NCI-H1092 (cell line): ENCODE data around the gene CHTOP.

Experiments used
- DNase-seq: peaks from one replicate; lab custom pipeline; 2025; lab: John Stamatoyannopoulos, UW

CHTOP gene

DNA sequence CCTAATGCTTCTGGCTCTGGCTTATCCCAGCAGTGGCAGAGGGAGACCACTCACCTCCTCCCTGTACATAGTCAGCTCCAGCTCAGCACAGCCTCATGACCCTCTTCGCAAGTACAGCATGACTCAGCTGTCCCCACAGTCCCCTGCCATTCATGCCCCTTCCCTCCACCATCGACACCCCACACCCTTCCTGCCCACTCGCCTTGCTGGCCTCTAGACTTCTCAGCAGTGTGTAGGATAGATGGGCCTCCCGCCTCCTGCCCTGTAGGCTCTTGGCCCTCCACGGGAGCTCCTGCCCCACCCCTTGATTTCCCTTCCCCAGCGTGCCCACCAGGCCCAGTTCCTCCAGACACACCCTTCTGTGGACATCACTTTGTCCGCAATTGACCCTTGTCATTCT is 54.4 kb downstream of the CHTOP start:
- DNase-seq, result no peak

DNA sequence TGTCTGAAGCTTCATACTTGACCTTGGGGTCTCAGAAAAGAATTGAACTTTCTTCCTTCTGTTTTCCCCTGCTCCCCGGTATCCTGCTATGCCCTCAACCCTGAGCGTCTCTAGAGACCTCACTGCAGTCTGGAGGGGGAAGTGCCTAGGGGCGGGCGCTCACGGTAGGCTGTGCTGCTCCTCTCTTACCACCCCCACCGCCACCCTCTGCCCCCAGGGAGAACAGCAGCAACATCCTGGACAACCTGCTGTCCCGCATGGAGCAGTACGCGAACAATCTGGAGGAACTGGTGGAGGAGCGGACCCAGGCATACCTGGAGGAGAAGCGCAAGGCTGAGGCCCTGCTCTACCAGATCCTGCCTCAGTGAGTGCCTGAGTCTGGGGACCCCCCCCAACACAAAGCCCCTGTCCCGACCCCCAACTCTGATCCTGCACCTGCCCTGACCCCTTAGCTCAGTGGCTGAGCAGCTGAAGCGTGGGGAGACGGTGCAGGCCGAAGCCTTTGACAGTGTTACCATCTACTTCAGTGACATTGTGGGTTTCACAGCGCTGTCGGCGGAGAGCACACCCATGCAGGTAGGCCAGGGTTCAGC is 55.0 kb downstream of the CHTOP start:
- no peak for DNase-seq

DNA sequence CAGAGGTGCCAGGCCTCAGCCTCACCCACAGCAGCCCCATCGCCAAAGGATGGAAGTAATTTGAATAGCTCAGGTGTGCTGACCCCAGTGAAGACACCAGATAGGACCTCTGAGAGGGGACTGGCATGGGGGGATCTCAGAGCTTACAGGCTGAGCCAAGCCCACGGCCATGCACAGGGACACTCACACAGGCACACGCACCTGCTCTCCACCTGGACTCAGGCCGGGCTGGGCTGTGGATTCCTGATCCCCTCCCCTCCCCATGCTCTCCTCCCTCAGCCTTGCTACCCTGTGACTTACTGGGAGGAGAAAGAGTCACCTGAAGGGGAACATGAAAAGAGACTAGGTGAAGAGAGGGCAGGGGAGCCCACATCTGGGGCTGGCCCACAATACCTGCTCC is 59.6 kb downstream of the CHTOP start:
- no peak for DNase-seq
